ENCODE data around the gene RAB11B. TPM values are rescaled to one million over a fixed set of nuclear protein-coding genes. Genes with fewer than 3 reads are reported as not detected.

The RAB11B gene
- total RNA-seq, 1 experiment from 2014 or later = 140 TPM

- TF ChIP-seq ATF3 (IDR thresholded peaks at IDR 0.05) (no peak), EZH2phosphoT487 (IDR thresholded peaks at IDR 0.05; ENCODE audit: borderline replicate concordance) (no peak), FOSL1 (IDR thresholded peaks at IDR 0.05; ENCODE audit: low read depth) (no peak), TCF7L2 (IDR thresholded peaks at IDR 0.05; ENCODE audit: borderline replicate concordance, extremely low read depth, insufficient read depth, insufficient read length) (no peak), ZFX (IDR thresholded peaks at IDR 0.05) (no peak), JUND (IDR thresholded peaks at IDR 0.05) (no peak), EZH2 (IDR thresholded peaks at IDR 0.05) (no peak)
- TF ChIP-seq, protein P1, sequence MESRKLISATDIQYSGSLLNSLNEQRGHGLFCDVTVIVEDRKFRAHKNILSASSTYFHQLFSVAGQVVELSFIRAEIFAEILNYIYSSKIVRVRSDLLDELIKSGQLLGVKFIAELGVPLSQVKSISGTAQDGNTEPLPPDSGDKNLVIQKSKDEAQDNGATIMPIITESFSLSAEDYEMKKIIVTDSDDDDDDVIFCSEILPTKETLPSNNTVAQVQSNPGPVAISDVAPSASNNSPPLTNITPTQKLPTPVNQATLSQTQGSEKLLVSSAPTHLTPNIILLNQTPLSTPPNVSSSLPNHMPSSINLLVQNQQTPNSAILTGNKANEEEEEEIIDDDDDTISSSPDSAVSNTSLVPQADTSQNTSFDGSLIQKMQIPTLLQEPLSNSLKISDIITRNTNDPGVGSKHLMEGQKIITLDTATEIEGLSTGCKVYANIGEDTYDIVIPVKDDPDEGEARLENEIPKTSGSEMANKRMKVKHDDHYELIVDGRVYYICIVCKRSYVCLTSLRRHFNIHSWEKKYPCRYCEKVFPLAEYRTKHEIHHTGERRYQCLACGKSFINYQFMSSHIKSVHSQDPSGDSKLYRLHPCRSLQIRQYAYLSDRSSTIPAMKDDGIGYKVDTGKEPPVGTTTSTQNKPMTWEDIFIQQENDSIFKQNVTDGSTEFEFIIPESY (IDR thresholded peaks at IDR 0.05; ENCODE audit: extremely low read depth, insufficient replicate concordance, low read length) = no peak
Observed at GRCh38 chr19:8413629-8413995, 23.5 kb downstream of the RAB11B start (continued).

DNA sequence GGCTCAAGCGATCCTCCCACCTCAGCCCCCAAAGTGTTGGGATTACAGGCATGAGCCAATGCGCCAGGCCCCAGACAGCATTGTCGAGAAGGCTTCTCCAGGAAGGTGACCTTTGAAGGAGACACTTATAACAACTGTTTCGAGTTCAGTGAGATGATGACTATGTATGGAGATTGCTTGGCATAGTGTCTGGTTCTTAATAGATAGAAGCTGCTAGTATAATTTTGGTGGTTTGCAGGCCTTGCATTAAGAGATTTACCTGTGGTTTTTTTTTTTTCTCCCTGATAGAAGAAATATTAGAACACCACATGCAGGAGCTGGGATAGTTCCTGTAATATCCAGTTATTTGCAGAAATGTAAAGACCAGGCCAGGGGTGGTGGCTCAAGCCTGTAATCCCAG is 26.6 kb downstream of the RAB11B start:
- DNase-seq (ENCODE audit: low read depth, low spot score) = no peak
- H3K9me3 ChIP-seq (ENCODE audit: control insufficient read depth in 1 of 2, insufficient read depth in 1 of 2, low read depth in 1 of 2, low read length in 2 of 2) = no peaks in the 10 kb centered on the region
- CTCF ChIA-PET = interaction anchor here (1.0 kb wide), 1 partner anchor 162 kb away, joined by 3 read pairs; no protein-coding TSS in a partner anchor

More for the DNA sequence above, 26.6 kb downstream of the RAB11B start:
- Histone ChIP-seq H4K20me1 (ENCODE audit: insufficient read depth) (no peaks in the 10 kb centered on the region), H3K79me2 (ENCODE audit: insufficient read depth, low read length) (no peaks in the 10 kb centered on the region), H3K36me3 (ENCODE audit: control insufficient read depth in 1 of 2, insufficient read depth in 2 of 2, low read length in 2 of 2) (no peaks in the 10 kb centered on the region), H3K4me3 (replicated peaks in 1 of 2; ENCODE audit: low read depth in 1 of 2, low read length in 2 of 2) (no peak overlapping the region), H3K9me2 (ENCODE audit: insufficient read depth) (no peaks in the 10 kb centered on the region), H3K4me1 (ENCODE audit: control insufficient read depth in 1 of 2, insufficient read depth in 2 of 2, low read length in 2 of 2) (peaks cover 27 to 30% of the 10 kb centered on the region in 2 experiments), H2AFZ (ENCODE audit: low read depth, low read length, poor library complexity, severe bottlenecking) (no peak overlapping the region), H3K4me2 (ENCODE audit: low read length) (no peak overlapping the region), H3K27me3 (ENCODE audit: insufficient read depth, low read length) (no peaks in the 10 kb centered on the region), H3K27ac (ENCODE audit: low read depth, low read length) (no peak overlapping the region), H3K9ac (ENCODE audit: low read length) (no peak overlapping the region)
- intact Hi-C loops (cut with micrococcal nuclease) = loop anchor here (10.0 kb wide), 1 partner anchor 98 kb away; the partner anchor contains the start of gene ZNF414
- TF ChIP-seq CEBPB (IDR thresholded peaks at IDR 0.05; ENCODE audit: low read depth) = no peak
- TF ChIP-seq EGR1 (IDR thresholded peaks at IDR 0.05; ENCODE audit: low read depth) = no peak
- no peak for TF ChIP-seq ZFX (IDR thresholded peaks at IDR 0.05)
- TF ChIP-seq SIN3A (IDR thresholded peaks at IDR 0.05; ENCODE audit: low read depth) = no peak
- TF ChIP-seq ATF3 (IDR thresholded peaks at IDR 0.05) = no peak
- no peak for TF ChIP-seq MAX (IDR thresholded peaks at IDR 0.05)
- TF ChIP-seq CTCF (IDR thresholded peaks at IDR 0.05 in 2 of 3, conservative IDR thresholded peaks at IDR 0.05 in 1 of 3; ENCODE audit: borderline replicate concordance in 1 of 3, insufficient read depth in 1 of 3, low read depth in 2 of 3, low read length in 2 of 3) = no peak
- TF ChIP-seq SP1 (IDR thresholded peaks at IDR 0.05; ENCODE audit: low read depth) = no peak
- TF ChIP-seq SRF (IDR thresholded peaks at IDR 0.05; ENCODE audit: low read depth) = no peak
- no peak for TF ChIP-seq YY1 (IDR thresholded peaks at IDR 0.05; ENCODE audit: extremely low read depth, insufficient replicate concordance, low read depth, low read length)
- TF ChIP-seq EZH2 (IDR thresholded peaks at IDR 0.05) = no peak
- TF ChIP-seq POLR2A (IDR thresholded peaks at IDR 0.05; ENCODE audit: borderline replicate concordance, extremely low read depth, insufficient read depth, insufficient read length) = no peak
- ChIA-PET RAD21 (ENCODE audit: low non-redundant PET in 1 of 2, low total read pairs in 2 of 2, uncharacterized antibody in 2 of 2, unreplicated experiment in 2 of 2) (no interaction called here), POLR2A (no interaction called here)
- no TSS peak for BruUV-seq (replicated peaks)
- no peak for ATAC-seq
